Nephron progenitor cell (in vitro differentiated cells): ENCODE measurements around the gene HIVEP2.

Source experiments
- DNase-seq: peaks from one replicate; pipeline ENCODE4 v3.0.0; 2021
- H3K27ac Mint-ChIP-seq: 2 replicates; pipeline ENCODE4 v1.8.0; 2021; ENCODE audit warnings: mild to moderate bottlenecking, moderate library complexity, mixed read lengths
- H3K27me3 Mint-ChIP-seq: 2 replicates; pipeline ENCODE4 v1.8.0; 2021; ENCODE audit warnings: mild to moderate bottlenecking, low read depth, mixed read lengths; ENCODE audit not compliant: poor library complexity
- H3K36me3 Mint-ChIP-seq: 2 replicates; pipeline ENCODE4 v1.8.0; 2021; ENCODE audit warnings: low read depth, mixed read lengths
- H3K4me1 Mint-ChIP-seq: 2 replicates; pipeline ENCODE4 v1.8.0; 2021; ENCODE audit warnings: mixed read lengths
- H3K4me3 Mint-ChIP-seq: 2 replicates; pipeline ENCODE4 v1.8.0; 2021; ENCODE audit warnings: mild to moderate bottlenecking, moderate library complexity, mixed read lengths
- H3K9me3 Mint-ChIP-seq: 2 replicates; pipeline ENCODE4 v1.8.0; 2021; ENCODE audit warnings: mild to moderate bottlenecking, moderate library complexity, mixed read lengths
- TF ChIP-seq, protein P1 (sequence below): fragments of 200-600 bp; sonication (generic); IDR thresholded peaks from 2 replicates; pipeline ENCODE4 v1.5.0; 2021; ENCODE audit warnings: antibody characterized with exemption

The HIVEP2 gene

GRCh38 chr6:142892254-142893021 lies 52.5 kb downstream of the HIVEP2 start:
- Mint-ChIP-seq H3K27ac (peak overlapping the region; percentile 85), H3K4me1 (peaks cover 23% of the 10 kb centered on the region), H3K27me3 (no peaks in the 10 kb centered on the region), H3K4me3 (no peak overlapping the region), H3K9me3 (peaks cover 4% of the 10 kb centered on the region), H3K36me3 (no peaks in the 10 kb centered on the region)
- TF ChIP-seq, protein P1, sequence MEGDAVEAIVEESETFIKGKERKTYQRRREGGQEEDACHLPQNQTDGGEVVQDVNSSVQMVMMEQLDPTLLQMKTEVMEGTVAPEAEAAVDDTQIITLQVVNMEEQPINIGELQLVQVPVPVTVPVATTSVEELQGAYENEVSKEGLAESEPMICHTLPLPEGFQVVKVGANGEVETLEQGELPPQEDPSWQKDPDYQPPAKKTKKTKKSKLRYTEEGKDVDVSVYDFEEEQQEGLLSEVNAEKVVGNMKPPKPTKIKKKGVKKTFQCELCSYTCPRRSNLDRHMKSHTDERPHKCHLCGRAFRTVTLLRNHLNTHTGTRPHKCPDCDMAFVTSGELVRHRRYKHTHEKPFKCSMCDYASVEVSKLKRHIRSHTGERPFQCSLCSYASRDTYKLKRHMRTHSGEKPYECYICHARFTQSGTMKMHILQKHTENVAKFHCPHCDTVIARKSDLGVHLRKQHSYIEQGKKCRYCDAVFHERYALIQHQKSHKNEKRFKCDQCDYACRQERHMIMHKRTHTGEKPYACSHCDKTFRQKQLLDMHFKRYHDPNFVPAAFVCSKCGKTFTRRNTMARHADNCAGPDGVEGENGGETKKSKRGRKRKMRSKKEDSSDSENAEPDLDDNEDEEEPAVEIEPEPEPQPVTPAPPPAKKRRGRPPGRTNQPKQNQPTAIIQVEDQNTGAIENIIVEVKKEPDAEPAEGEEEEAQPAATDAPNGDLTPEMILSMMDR: no peak
- no peak for DNase-seq

- DNase-seq: no peak
- Mint-ChIP-seq H3K4me1 (peaks cover 30% of the 10 kb centered on the region), H3K36me3 (no peaks in the 10 kb centered on the region), H3K27ac (no peak overlapping the region), H3K9me3 (peaks cover 4% of the 10 kb centered on the region), H3K4me3 (no peak overlapping the region), H3K27me3 (no peaks in the 10 kb centered on the region)
- TF ChIP-seq, protein P1: no peak
Observed at GRCh38 chr6:142891454-142891853, 53.5 kb downstream of the HIVEP2 start.

- no peaks in the 10 kb centered on the region for H3K27me3 Mint-ChIP-seq
- no peak overlapping the region for H3K27ac Mint-ChIP-seq
- H3K36me3 Mint-ChIP-seq: no peaks in the 10 kb centered on the region
- DNase-seq: no peak
- H3K4me3 Mint-ChIP-seq: no peak overlapping the region
- TF ChIP-seq, protein P1: no peak
- no peaks in the 10 kb centered on the region for H3K9me3 Mint-ChIP-seq
- H3K4me1 Mint-ChIP-seq: peaks cover 56% of the 10 kb centered on the region
Observed at GRCh38 chr6:142888456-142888855, 56.5 kb downstream of the HIVEP2 start.

DNA sequence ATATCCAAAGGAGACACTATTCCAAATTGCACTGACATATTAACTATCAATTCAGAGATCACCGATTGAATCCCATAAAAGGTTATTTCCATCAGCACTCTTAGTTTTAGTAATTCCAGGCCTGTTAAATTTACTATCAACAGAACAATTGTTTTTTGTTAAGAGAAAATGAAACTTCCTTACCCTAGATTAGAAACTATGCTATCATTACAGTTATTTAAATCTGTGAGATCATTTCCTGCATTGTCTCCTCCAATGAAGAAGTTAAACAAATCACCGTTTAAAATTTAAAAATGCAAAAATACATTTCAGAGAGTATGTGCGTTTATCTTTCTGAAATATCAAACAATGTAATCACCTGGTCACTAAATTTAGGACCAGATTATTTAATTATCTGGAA lies 57.5 kb downstream of the HIVEP2 start:
- Mint-ChIP-seq H3K4me3 (no peak overlapping the region), H3K4me1 (peaks cover 60% of the 10 kb centered on the region), H3K27me3 (no peaks in the 10 kb centered on the region), H3K9me3 (no peaks in the 10 kb centered on the region), H3K27ac (no peak overlapping the region), H3K36me3 (no peaks in the 10 kb centered on the region)
- TF ChIP-seq, protein P1: no peak
- no peak for DNase-seq

- H3K27ac Mint-ChIP-seq: no peak overlapping the region
- DNase-seq: no peak
- H3K9me3 Mint-ChIP-seq: no peaks in the 10 kb centered on the region
Observed at GRCh38 chr6:142886431-142887170, 58.4 kb downstream of the HIVEP2 start.

More at GRCh38 chr6:142886431-142887170, 58.4 kb downstream of the HIVEP2 start:
- Mint-ChIP-seq H3K27me3 (no peaks in the 10 kb centered on the region), H3K4me3 (no peak overlapping the region), H3K4me1 (peaks cover 57% of the 10 kb centered on the region), H3K36me3 (no peaks in the 10 kb centered on the region)
- TF ChIP-seq, protein P1: no peak
